H1 (cell line): ENCODE data around the gene CHRNA4. TPM values are rescaled to one million over a fixed set of nuclear protein-coding genes. Genes with fewer than 3 reads are reported as not detected.

Experiments
- CTCF ChIA-PET: fragments of 300-600 bp; sonication (Branson Sonifier 250); formaldehyde crosslinking; loops from one replicate; lab custom pipeline; 2021; ENCODE audit not compliant: partially characterized antibody; lab: Charles Lee
- POLR2A ChIA-PET: fragments of 300-600 bp; sonication (Branson Sonifier 250); formaldehyde crosslinking; loops from one replicate; lab custom pipeline; 2021; ENCODE audit warnings: inconsistent platforms; ENCODE audit not compliant: partially characterized antibody; lab: Charles Lee
- DNase-seq, 2 experiments: peaks; one replicate each; pipeline versions ENCODE4 v3.0.0 to v3.0.0-alpha.2; 2010 to 2022; ENCODE audit warnings: low spot score in 2 of 2, low read depth in 1 of 2, mixed read lengths in 1 of 2
- FAIRE-seq: peaks from 2 replicates; lab custom pipeline; 2011; peaks lifted over from hg19 to GRCh38; lab: Jason Lieb, UNC
- H2AFZ ChIP-seq: 2 replicates; pipeline ENCODE4 v1.8.1; 2012; ENCODE audit warnings: low read length, inconsistent platforms
- H2AK5ac ChIP-seq: 2 replicates; pipeline ENCODE4 v1.6.1; 2013; ENCODE audit warnings: low read depth, low read length
- H2BK120ac ChIP-seq: replicated peaks from 2 replicates; pipeline ENCODE3; 2013; ENCODE audit warnings: low read depth, low read length, inconsistent platforms
- H2BK12ac ChIP-seq: 2 replicates; pipeline ENCODE4 v1.6.1; 2013; ENCODE audit warnings: low read depth, low read length
- H2BK15ac ChIP-seq: 2 replicates; pipeline ENCODE4 v1.6.1; 2013; ENCODE audit warnings: low read length
- H2BK20ac ChIP-seq: 2 replicates; pipeline ENCODE4 v1.6.1; 2013; ENCODE audit warnings: low read length
- H2BK5ac ChIP-seq: 2 replicates; pipeline ENCODE4 v1.6.1; 2013; ENCODE audit warnings: low read depth, low read length
- H3K14ac ChIP-seq: 2 replicates; pipeline ENCODE4 v1.6.1; 2013; ENCODE audit warnings: inconsistent platforms; ENCODE audit not compliant: insufficient read length
- H3K18ac ChIP-seq: 2 replicates; pipeline ENCODE4 v1.6.1; 2013; ENCODE audit warnings: low read length; ENCODE audit errors: extremely low read depth
- H3K23ac ChIP-seq: 2 replicates; pipeline ENCODE4 v1.6.1; 2013; ENCODE audit warnings: inconsistent platforms; ENCODE audit not compliant: insufficient read length
- H3K23me2 ChIP-seq: 2 replicates; pipeline ENCODE4 v1.6.1; 2013; ENCODE audit warnings: low read depth, low read length
- H3K27ac ChIP-seq: 2 replicates; pipeline ENCODE4 v1.6.1; 2011; ENCODE audit warnings: low read depth, low read length, inconsistent platforms
- H3K27me3 ChIP-seq, 4 experiments: replicated peaks in 1 of 4; 1 replicate in 1 of 4; 2 replicates in 3 of 4; pipeline versions ENCODE4 v1.6.1 to v1.8.1; 2011 to 2013; ENCODE audit warnings: low read length in 3 of 4, mild to moderate bottlenecking in 3 of 4, inconsistent platforms in 2 of 4, mixed read lengths in 2 of 4, moderate library complexity in 1 of 4; ENCODE audit not compliant: control insufficient read depth in 3 of 4, insufficient read depth in 3 of 4; ENCODE audit errors: extremely low read depth in 1 of 4
- H3K36me3 ChIP-seq, 4 experiments: 2 replicates each; pipeline versions ENCODE4 v1.6.1 to v1.8.1; 2011 to 2013; ENCODE audit warnings: mild to moderate bottlenecking in 4 of 4, low read length in 3 of 4, moderate library complexity in 2 of 4, control low read depth in 1 of 4, inconsistent platforms in 1 of 4; ENCODE audit not compliant: insufficient read depth in 4 of 4, control insufficient read depth in 2 of 4
- H3K4ac ChIP-seq: replicated peaks from 2 replicates; pipeline ENCODE3; 2013; ENCODE audit warnings: low read length, low read depth, mixed read lengths, inconsistent platforms; ENCODE audit not compliant: insufficient read length
- H3K4me1 ChIP-seq, 4 experiments: replicated peaks in 1 of 4; 1 replicate in 1 of 4; 2 replicates in 3 of 4; pipeline versions ENCODE4 v1.6.1 to v1.8.1; 2011 to 2013; ENCODE audit warnings: low read length in 3 of 4, inconsistent platforms in 2 of 4, mixed read lengths in 1 of 4; ENCODE audit not compliant: insufficient read depth in 4 of 4, control insufficient read depth in 3 of 4
- H3K4me2 ChIP-seq, 2 experiments: 2 replicates each; pipeline versions ENCODE4 v1.6.1 to v1.8.1; 2011 to 2013; ENCODE audit warnings: low read depth in 2 of 2, low read length in 2 of 2, control low read depth in 1 of 2, inconsistent platforms in 1 of 2, mild to moderate bottlenecking in 1 of 2; ENCODE audit not compliant: insufficient read depth in 1 of 2
- H3K4me3 ChIP-seq, 4 experiments: fragments of 200-600, 300-600 bp in 1 of 4; sonication (generic), shearing (Covaris generic), sonication (Bioruptor Twin) in 1 of 4; 2 replicates each; pipeline versions ENCODE4 v1.5.1 to v1.8.1; 2011 to 2016; ENCODE audit warnings: low read length in 4 of 4, low read depth in 3 of 4, control low read depth in 2 of 4, inconsistent platforms in 2 of 4, mild to moderate bottlenecking in 2 of 4, mixed read lengths in 1 of 4, moderate library complexity in 1 of 4; ENCODE audit not compliant: insufficient read depth in 2 of 4; ENCODE audit errors: extremely low read depth in 1 of 4
- H3K56ac ChIP-seq: replicated peaks from 2 replicates; pipeline ENCODE3; 2013; ENCODE audit warnings: low read depth, mild to moderate bottlenecking, mixed read lengths, low read length, inconsistent platforms; ENCODE audit not compliant: insufficient read length
- H3K79me1 ChIP-seq: 2 replicates; pipeline ENCODE4 v1.6.1; 2013; ENCODE audit warnings: low read depth, low read length, control low read depth
- H3K79me2 ChIP-seq, 2 experiments: 2 replicates each; pipeline versions ENCODE4 v1.6.1 to v1.8.1; 2012 to 2013; ENCODE audit warnings: low read length in 2 of 2, mild to moderate bottlenecking in 2 of 2, inconsistent platforms in 1 of 2; ENCODE audit not compliant: insufficient read depth in 2 of 2, control insufficient read depth in 1 of 2
- H3K9ac ChIP-seq, 4 experiments: replicated peaks in 1 of 4; 1 replicate in 1 of 4; 2 replicates in 3 of 4; pipeline versions ENCODE4 v1.6.1 to v1.8.1; 2011 to 2013; ENCODE audit warnings: low read depth in 3 of 4, low read length in 3 of 4, control low read depth in 2 of 4, mild to moderate bottlenecking in 2 of 4, moderate library complexity in 2 of 4, inconsistent platforms in 1 of 4; ENCODE audit errors: extremely low read depth in 1 of 4
- H3K9me3 ChIP-seq, 2 experiments: 2 replicates each; pipeline versions ENCODE4 v1.6.1 to v1.8.1; 2012 to 2013; ENCODE audit warnings: mild to moderate bottlenecking in 2 of 2, moderate library complexity in 2 of 2, control low read depth in 1 of 2, inconsistent platforms in 1 of 2, low read depth in 1 of 2, low read length in 1 of 2, mixed read lengths in 1 of 2; ENCODE audit not compliant: insufficient read depth in 2 of 2
- H4K20me1 ChIP-seq, 2 experiments: replicated peaks in 1 of 2; 2 replicates each; pipeline versions ENCODE3 to v1.8.1; 2011 to 2013; ENCODE audit warnings: inconsistent platforms in 2 of 2, low read length in 2 of 2, mild to moderate bottlenecking in 1 of 2; ENCODE audit not compliant: insufficient read depth in 2 of 2, control insufficient read depth in 1 of 2
- H4K5ac ChIP-seq: 2 replicates; pipeline ENCODE4 v1.6.1; 2013; ENCODE audit warnings: low read length, low read depth, mixed read lengths, inconsistent platforms; ENCODE audit not compliant: insufficient read length
- H4K8ac ChIP-seq: 2 replicates; pipeline ENCODE4 v1.8.0; 2013; ENCODE audit warnings: mild to moderate bottlenecking, moderate library complexity, low read length, inconsistent platforms; ENCODE audit not compliant: insufficient read depth; ENCODE audit errors: extremely low read depth
- H4K91ac ChIP-seq: replicated peaks from 2 replicates; pipeline ENCODE3; 2013; ENCODE audit warnings: low read length, mixed read lengths, inconsistent platforms; ENCODE audit not compliant: insufficient read length
- BCL11A ChIP-seq, 2 experiments: IDR thresholded peaks; one replicate each; pipeline ENCODE4 v1.6.1; 2011; ENCODE audit warnings: low read depth in 2 of 2, low read length in 2 of 2, mild to moderate bottlenecking in 2 of 2
- BRCA1 ChIP-seq: IDR thresholded peaks from 2 replicates; pipeline ENCODE4 v1.6.1; 2012; ENCODE audit warnings: low read depth, low read length, improper control_type of control experiment
- CBX5 ChIP-seq: fragments of 300-800, 300-1000 bp; sonication (generic); IDR thresholded peaks from 2 replicates; pipeline ENCODE4 v1.7.1; 2016; ENCODE audit warnings: antibody characterized with exemption, low read length, low read depth
- CEBPB ChIP-seq: IDR thresholded peaks from 2 replicates; pipeline ENCODE4 v1.6.1; 2012; ENCODE audit warnings: low read depth, low read length
- GTF2F1 ChIP-seq: IDR thresholded peaks from 2 replicates; pipeline ENCODE4 v1.6.1; 2012; ENCODE audit warnings: low read depth, low read length, improper control_type of control experiment, borderline replicate concordance
- MAFK ChIP-seq: IDR thresholded peaks from 2 replicates; pipeline ENCODE4 v1.6.1; 2012; ENCODE audit warnings: low read depth, mild to moderate bottlenecking, improper control_type of control experiment, low read length
- NRF1 ChIP-seq: IDR thresholded peaks from 2 replicates; pipeline ENCODE4 v1.6.1; 2011; ENCODE audit warnings: mild to moderate bottlenecking, low read depth, low read length, improper control_type of control experiment
- POLR2AphosphoS5 ChIP-seq: IDR thresholded peaks from 2 replicates; pipeline ENCODE4 v1.6.1; 2011; ENCODE audit warnings: low read depth, low read length
- RFX5 ChIP-seq: IDR thresholded peaks from 2 replicates; pipeline ENCODE4 v1.6.1; 2011; ENCODE audit warnings: low read depth, low read length, improper control_type of control experiment, borderline replicate concordance
- SIRT6 ChIP-seq: IDR thresholded peaks from one replicate; pipeline ENCODE4 v1.7.1; 2012; ENCODE audit warnings: low read length, inconsistent platforms
- SP2 ChIP-seq: IDR thresholded peaks from 2 replicates; pipeline ENCODE4 v1.6.1; 2012; ENCODE audit warnings: mild to moderate bottlenecking, low read length, inconsistent platforms
- TAF7 ChIP-seq: optimal IDR thresholded peaks from 2 replicates; pipeline ENCODE3; 2011; ENCODE audit warnings: low read depth, mild to moderate bottlenecking, inconsistent platforms, low read length, moderate library complexity, borderline replicate concordance
- TCF12 ChIP-seq: IDR thresholded peaks from 2 replicates; pipeline ENCODE4 v1.6.1; 2011; ENCODE audit warnings: low read depth, mild to moderate bottlenecking, low read length
- WGBS, 2 experiments: shearing (Covaris generic) in 1 of 2; methylation state at CpG; one replicate each; pipeline versions ENCODE4 v1.1.6 to v1.1.7; 2013 to 2015; ENCODE audit warnings: low lambda C conversion rate in 2 of 2, mixed read lengths in 2 of 2, inconsistent platforms in 1 of 2, low coverage in 1 of 2, missing lambda C conversion rate in 1 of 2; ENCODE audit not compliant: insufficient replicate concordance in 2 of 2, insufficient coverage in 1 of 2, insufficient read length in 1 of 2; ENCODE audit errors: extremely low coverage in 1 of 2, missing lambda C conversion rate in 1 of 2; 5-methylcytosine and 5-hydroxymethylcytosine counted together
- polyA plus RNA-seq, 7 experiments: library from polyadenylated mRNA; depleted of rRNA in 3 of 7; stranded (reverse) in 5 of 7; unstranded in 2 of 7; fragments of >200 nt in 5 of 7; fragments of 200-250 nt in 2 of 7; gene quantifications; 1 replicate in 5 of 7; 2 replicates in 1 of 7; 4 replicates in 1 of 7; pipeline versions ENCODE4 v1.2.1 to v1.2.3, GENCODE V29; 2011 to 2013; ENCODE audit warnings: missing spikeins in 2 of 7, mixed read lengths in 2 of 7
- total RNA-seq: library from RNA; stranded (reverse); fragmentation: NEBNext Ultra II Directional; extraction: Animal tissue kit (Norgen Biotek cat#: 25700); gene quantifications from 2 replicates; pipeline ENCODE4 v1.2.1, GENCODE V29; 2021

CHRNA4 gene
- total and polyA plus RNA-seq, 2 of the 8 experiments (the other 6 are each of a cell fraction or from before 2014, with no cell fraction given): 4.3 to 5.7 TPM

- no peak for DNase-seq
- WGBS, 2 experiments: 80% methylated on average over 8 of the region's 8 CpGs; no CpG with 5 or more reads in 1 of the 2 experiments
These were observed 26.8 kb downstream of the CHRNA4 start for GRCh38 chr20:63334356-63334755.

More at GRCh38 chr20:63334356-63334755, 26.8 kb downstream of the CHRNA4 start:
- TF ChIP-seq SIRT6 (no peak), BRCA1 (no peak), NRF1 (no peak), CEBPB (no peak), POLR2AphosphoS5 (no peak), BCL11A (IDR thresholded peaks at IDR 0.05; ENCODE audit: low read depth in 2 of 2, low read length in 2 of 2) (no peak), TAF7 (no peak), CBX5 (no peak), TCF12 (no peak), SP2 (no peak), GTF2F1 (no peak), MAFK (no peak), RFX5 (no peak)
- no peak overlapping the region for H3K4ac ChIP-seq
- no peak overlapping the region for H3K14ac ChIP-seq
- no peak overlapping the region for H2AFZ ChIP-seq
- H3K9me3 ChIP-seq: peaks cover 10 to 20% of the 10 kb centered on the region in 2 experiments
- no peak overlapping the region for H2BK12ac ChIP-seq
- FAIRE-seq: no peak
- H4K5ac ChIP-seq: no peak overlapping the region
- H3K23ac ChIP-seq: no peak overlapping the region
- H3K27me3 ChIP-seq: peaks cover 0 to 6% (median 0%) of the 10 kb centered on the region in 4 experiments; a peak in 3 of 7 replicates
- no peak overlapping the region for H3K4me3 ChIP-seq
- H3K36me3 ChIP-seq: no peaks in the 10 kb centered on the region
- H2BK120ac ChIP-seq: no peak overlapping the region
- no peak overlapping the region for H3K56ac ChIP-seq
- H2AK5ac ChIP-seq: no peak overlapping the region
- H2BK20ac ChIP-seq: no peak overlapping the region
- no peak overlapping the region for H3K4me2 ChIP-seq
- 0 out of 2 replicates have a peak, but pooled peaks cover 2% of the 10 kb centered on the region for H3K79me1 ChIP-seq
- POLR2A ChIA-PET: no interaction called here
- H3K18ac ChIP-seq: no peak overlapping the region
- no peak overlapping the region for H3K9ac ChIP-seq
- H3K79me2 ChIP-seq: no peaks in the 10 kb centered on the region
- H3K4me1 ChIP-seq: peaks cover 0 to 5% (median 1%) of the 10 kb centered on the region in 4 experiments; a peak in 3 of 7 replicates
- no peak overlapping the region for H4K91ac ChIP-seq
- no peak overlapping the region for H2BK5ac ChIP-seq
- no peak overlapping the region for H4K8ac ChIP-seq
- peaks cover 0 to 3% of the 10 kb centered on the region in 2 experiments for H4K20me1 ChIP-seq
- CTCF ChIA-PET: interaction anchor here (1.1 to 2.0 kb wide), 7 partner anchors 11 to 150 kb away, joined by 3 to 8 read pairs (median 3); no protein-coding TSS in a partner anchor
- H2BK15ac ChIP-seq: no peak overlapping the region
- H3K27ac ChIP-seq: no peak overlapping the region
- no peaks in the 10 kb centered on the region for H3K23me2 ChIP-seq
